H9 (cell line): ENCODE measurements around the gene CACNA1A. TPM values are rescaled to one million over a fixed set of nuclear protein-coding genes. Genes with fewer than 3 reads are reported as not detected.

Experiments
- DNase-seq: peaks from one replicate; pipeline ENCODE4 v3.0.0-alpha.2; 2017
- H2AFZ ChIP-seq: one replicate; pipeline ENCODE4 v1.6.1; 2013; ENCODE audit warnings: mild to moderate bottlenecking, low read length, control low read depth, moderate library complexity
- H2AK5ac ChIP-seq: 2 replicates; pipeline ENCODE4 v1.6.1; 2013; ENCODE audit warnings: low read length, control low read depth, mixed read lengths; ENCODE audit not compliant: insufficient read length
- H2BK120ac ChIP-seq: one replicate; pipeline ENCODE4 v1.6.1; 2013; ENCODE audit warnings: low read depth, mild to moderate bottlenecking, low read length, control low read depth, inconsistent platforms; ENCODE audit not compliant: poor library complexity, severe bottlenecking
- H2BK12ac ChIP-seq: 2 replicates; pipeline ENCODE4 v1.6.1; 2013; ENCODE audit warnings: low read length, control low read depth, mixed read lengths, low read depth; ENCODE audit not compliant: insufficient read length
- H2BK15ac ChIP-seq: 2 replicates; pipeline ENCODE4 v1.6.1; 2013; ENCODE audit warnings: low read depth, low read length, control low read depth
- H2BK20ac ChIP-seq: one replicate; pipeline ENCODE4 v1.6.1; 2013; ENCODE audit warnings: low read depth, mild to moderate bottlenecking, low read length, control low read depth, inconsistent platforms; ENCODE audit not compliant: poor library complexity, severe bottlenecking
- H2BK5ac ChIP-seq: 2 replicates; pipeline ENCODE4 v1.6.1; 2013; ENCODE audit warnings: low read length, control low read depth, mixed read lengths; ENCODE audit not compliant: insufficient read length
- H3K14ac ChIP-seq: 2 replicates; pipeline ENCODE4 v1.6.1; 2013; ENCODE audit warnings: low read length, control low read depth; ENCODE audit not compliant: insufficient read depth
- H3K18ac ChIP-seq: 2 replicates; pipeline ENCODE4 v1.6.1; 2013; ENCODE audit warnings: low read depth, mild to moderate bottlenecking, mixed read lengths, low read length, control low read depth; ENCODE audit not compliant: insufficient read length
- H3K23ac ChIP-seq: 2 replicates; pipeline ENCODE4 v1.6.1; 2013; ENCODE audit warnings: low read length, control low read depth, mixed read lengths, low read depth; ENCODE audit not compliant: insufficient read length
- H3K23me2 ChIP-seq: 2 replicates; pipeline ENCODE4 v1.6.1; 2013; ENCODE audit warnings: low read depth, mild to moderate bottlenecking, mixed read lengths, low read length, control low read depth; ENCODE audit not compliant: insufficient read length, poor library complexity, severe bottlenecking
- H3K27ac ChIP-seq: 2 replicates; pipeline ENCODE4 v1.5.1; 2013; ENCODE audit warnings: low read length, control low read depth, mixed read lengths, low read depth; ENCODE audit not compliant: insufficient read length
- H3K27me3 ChIP-seq: 2 replicates; pipeline ENCODE4 v1.6.1; 2013; ENCODE audit warnings: low read length, control low read depth, inconsistent platforms; ENCODE audit not compliant: insufficient read depth
- H3K4ac ChIP-seq: 2 replicates; pipeline ENCODE4 v1.6.1; 2013; ENCODE audit warnings: low read depth, mild to moderate bottlenecking, control low read depth, inconsistent platforms, low read length, moderate library complexity
- H3K4me1 ChIP-seq: 2 replicates; pipeline ENCODE4 v1.6.1; 2013; ENCODE audit warnings: low read length, control low read depth, inconsistent platforms; ENCODE audit not compliant: insufficient read depth
- H3K4me2 ChIP-seq: 2 replicates; pipeline ENCODE4 v1.6.1; 2013; ENCODE audit warnings: low read length, control low read depth, mixed read lengths; ENCODE audit not compliant: insufficient read length, insufficient read depth
- H3K56ac ChIP-seq: 2 replicates; pipeline ENCODE4 v1.6.1; 2013; ENCODE audit warnings: low read depth, mild to moderate bottlenecking, mixed read lengths, low read length, control low read depth; ENCODE audit not compliant: insufficient read length
- H3K79me1 ChIP-seq: 2 replicates; pipeline ENCODE4 v1.6.1; 2013; ENCODE audit warnings: low read depth, mild to moderate bottlenecking, moderate library complexity, low read length, control low read depth, inconsistent platforms; ENCODE audit not compliant: insufficient read depth, poor library complexity, severe bottlenecking
- H3K79me2 ChIP-seq: 2 replicates; pipeline ENCODE4 v1.6.1; 2013; ENCODE audit warnings: low read length, control low read depth, inconsistent platforms; ENCODE audit not compliant: insufficient read depth
- H3K9ac ChIP-seq: 2 replicates; pipeline ENCODE4 v1.6.1; 2013; ENCODE audit warnings: low read length, control low read depth, mixed read lengths; ENCODE audit not compliant: insufficient read length; ENCODE audit errors: extremely low read depth
- H3K9me3 ChIP-seq: one replicate; pipeline ENCODE4 v1.6.1; 2013; ENCODE audit warnings: low read depth, low read length, inconsistent platforms; ENCODE audit not compliant: control insufficient read depth
- H3T11ph ChIP-seq: one replicate; pipeline ENCODE4 v1.6.1; 2013; ENCODE audit warnings: mild to moderate bottlenecking, low read length, control low read depth, inconsistent platforms
- H4K20me1 ChIP-seq: one replicate; pipeline ENCODE4 v1.6.1; 2013; ENCODE audit not compliant: control insufficient read depth, insufficient read length, insufficient read depth
- H4K5ac ChIP-seq: 2 replicates; pipeline ENCODE4 v1.6.1; 2013; ENCODE audit warnings: low read depth, mild to moderate bottlenecking, mixed read lengths, low read length, control low read depth; ENCODE audit not compliant: insufficient read length
- H4K8ac ChIP-seq: replicated peaks from 2 replicates; pipeline ENCODE4 v1.6.1; 2013; ENCODE audit warnings: low read length, control low read depth, mixed read lengths, low read depth; ENCODE audit not compliant: insufficient read length
- H4K91ac ChIP-seq: 2 replicates; pipeline ENCODE4 v1.6.1; 2013; ENCODE audit warnings: low read depth, mild to moderate bottlenecking, moderate library complexity, mixed read lengths, low read length, control low read depth; ENCODE audit not compliant: insufficient read length
- H3K27ac Mint-ChIP-seq, 3 experiments: 2 replicates in 2 of 3; 3 replicates in 1 of 3; pipeline ENCODE4 v1.8.0; 2020 to 2021; ENCODE audit warnings: mixed read lengths in 3 of 3, mild to moderate bottlenecking in 1 of 3, moderate library complexity in 1 of 3
- H3K27me3 Mint-ChIP-seq: 2 replicates; pipeline ENCODE4 v1.8.0; 2021; ENCODE audit warnings: low read depth, mild to moderate bottlenecking, moderate library complexity, mixed read lengths
- H3K36me3 Mint-ChIP-seq, 3 experiments: 2 replicates in 2 of 3; 3 replicates in 1 of 3; pipeline ENCODE4 v1.8.0; 2020 to 2021; ENCODE audit warnings: low read depth in 3 of 3, mixed read lengths in 3 of 3; ENCODE audit not compliant: insufficient read depth in 1 of 3
- H3K4me1 Mint-ChIP-seq, 2 experiments: 2 replicates each; pipeline ENCODE4 v1.8.0; 2020; ENCODE audit warnings: mixed read lengths in 2 of 2
- H3K4me3 Mint-ChIP-seq, 2 experiments: 2 replicates in 1 of 2; 3 replicates in 1 of 2; pipeline ENCODE4 v1.8.0; 2020 to 2021; ENCODE audit warnings: mild to moderate bottlenecking in 2 of 2, mixed read lengths in 2 of 2, moderate library complexity in 1 of 2
- H3K9me3 Mint-ChIP-seq, 2 experiments: 2 replicates in 1 of 2; 3 replicates in 1 of 2; pipeline ENCODE4 v1.8.0; 2020; ENCODE audit warnings: mild to moderate bottlenecking in 2 of 2, mixed read lengths in 2 of 2, moderate library complexity in 1 of 2
- WGBS: extraction: QIAGEN DNeasy Blood & Tissue Kit; methylation state at CpG from one replicate; pipeline ENCODE4 v1.1.7; 2013; ENCODE audit warnings: missing lambda C conversion rate, low lambda C conversion rate, mixed read lengths; ENCODE audit not compliant: insufficient read length; ENCODE audit errors: extremely low coverage; 5-methylcytosine and 5-hydroxymethylcytosine counted together
- total RNA-seq: library from RNA; stranded (reverse); gene quantifications from 2 replicates; pipeline ENCODE4 v1.2.1, GENCODE V29; 2021
- TF ChIP-seq, protein P1 (sequence below): fragments of 200-600 bp; sonication (generic); conservative IDR thresholded peaks from 3 replicates; pipeline ENCODE4 v1.8.0; 2021; ENCODE audit warnings: antibody characterized with exemption, mild to moderate bottlenecking

The CACNA1A gene
- total RNA-seq, 1 experiment from 2014 or later: 8.0 TPM

DNA sequence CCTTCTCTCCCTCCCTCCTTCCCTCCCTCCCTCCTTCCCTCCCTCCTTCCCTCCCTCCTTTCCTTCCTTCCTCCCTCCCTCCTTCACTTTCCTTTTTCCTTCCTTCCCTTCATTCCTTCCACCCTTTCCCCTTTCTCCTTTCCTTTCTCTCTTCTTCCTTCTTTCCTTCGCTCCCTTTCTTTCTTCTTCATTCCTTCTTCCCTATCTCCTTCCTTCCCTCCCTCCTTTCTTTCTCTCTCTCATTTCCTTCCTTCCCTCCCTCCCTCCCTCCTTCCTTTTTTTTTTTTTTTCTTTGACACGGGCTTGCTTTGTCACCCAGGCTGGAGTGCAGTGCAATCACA is 250.6 kb downstream of the CACNA1A start:
- Histone ChIP-seq H3K23me2 (no peaks in the 10 kb centered on the region), H4K91ac (no peak overlapping the region), H2BK12ac (no peak overlapping the region), H2AFZ (no peak overlapping the region), H2BK20ac (no peak overlapping the region), H3K56ac (no peak overlapping the region), H4K20me1 (no peaks in the 10 kb centered on the region), H4K5ac (no peak overlapping the region), H3K79me1 (no peaks in the 10 kb centered on the region), H3K4me2 (no peak overlapping the region), H3T11ph (no peak overlapping the region), H3K4ac (no peak overlapping the region), H3K27ac (no peak overlapping the region), H3K9me3 (no peaks in the 10 kb centered on the region), H3K9ac (no peak overlapping the region), H3K18ac (no peak overlapping the region), H4K8ac (no peak overlapping the region), H2AK5ac (no peak overlapping the region), H2BK120ac (no peak overlapping the region), H3K27me3 (no peaks in the 10 kb centered on the region), H3K4me1 (no peaks in the 10 kb centered on the region), H3K23ac (no peak overlapping the region), H3K14ac (no peak overlapping the region), H3K79me2 (no peaks in the 10 kb centered on the region), H2BK5ac (no peak overlapping the region), H2BK15ac (no peak overlapping the region)
- no peak overlapping the region for H3K27ac Mint-ChIP-seq
- H3K36me3 Mint-ChIP-seq: peaks cover 13 to 23% (median 23%) of the 10 kb centered on the region in 3 experiments
- DNase-seq: no peak
- TF ChIP-seq, protein P1, sequence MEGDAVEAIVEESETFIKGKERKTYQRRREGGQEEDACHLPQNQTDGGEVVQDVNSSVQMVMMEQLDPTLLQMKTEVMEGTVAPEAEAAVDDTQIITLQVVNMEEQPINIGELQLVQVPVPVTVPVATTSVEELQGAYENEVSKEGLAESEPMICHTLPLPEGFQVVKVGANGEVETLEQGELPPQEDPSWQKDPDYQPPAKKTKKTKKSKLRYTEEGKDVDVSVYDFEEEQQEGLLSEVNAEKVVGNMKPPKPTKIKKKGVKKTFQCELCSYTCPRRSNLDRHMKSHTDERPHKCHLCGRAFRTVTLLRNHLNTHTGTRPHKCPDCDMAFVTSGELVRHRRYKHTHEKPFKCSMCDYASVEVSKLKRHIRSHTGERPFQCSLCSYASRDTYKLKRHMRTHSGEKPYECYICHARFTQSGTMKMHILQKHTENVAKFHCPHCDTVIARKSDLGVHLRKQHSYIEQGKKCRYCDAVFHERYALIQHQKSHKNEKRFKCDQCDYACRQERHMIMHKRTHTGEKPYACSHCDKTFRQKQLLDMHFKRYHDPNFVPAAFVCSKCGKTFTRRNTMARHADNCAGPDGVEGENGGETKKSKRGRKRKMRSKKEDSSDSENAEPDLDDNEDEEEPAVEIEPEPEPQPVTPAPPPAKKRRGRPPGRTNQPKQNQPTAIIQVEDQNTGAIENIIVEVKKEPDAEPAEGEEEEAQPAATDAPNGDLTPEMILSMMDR: no peak
- no peak overlapping the region for H3K4me3 Mint-ChIP-seq
- peaks cover 6% of the 10 kb centered on the region for H3K27me3 Mint-ChIP-seq
- no peaks in the 10 kb centered on the region for H3K4me1 Mint-ChIP-seq
- H3K9me3 Mint-ChIP-seq: peaks cover 12 to 13% of the 10 kb centered on the region in 2 experiments
- 95% methylated on average over 1 of the region's 2 CpGs for WGBS
